NCI-H2171 treated with DMSO at 0.1 percent for 48 hours (cell line): ENCODE measurements around the gene METTL5.

Source experiments
- DNase-seq: peaks from one replicate; lab custom pipeline; 2025; lab: John Stamatoyannopoulos, UW

METTL5 gene

DNA sequence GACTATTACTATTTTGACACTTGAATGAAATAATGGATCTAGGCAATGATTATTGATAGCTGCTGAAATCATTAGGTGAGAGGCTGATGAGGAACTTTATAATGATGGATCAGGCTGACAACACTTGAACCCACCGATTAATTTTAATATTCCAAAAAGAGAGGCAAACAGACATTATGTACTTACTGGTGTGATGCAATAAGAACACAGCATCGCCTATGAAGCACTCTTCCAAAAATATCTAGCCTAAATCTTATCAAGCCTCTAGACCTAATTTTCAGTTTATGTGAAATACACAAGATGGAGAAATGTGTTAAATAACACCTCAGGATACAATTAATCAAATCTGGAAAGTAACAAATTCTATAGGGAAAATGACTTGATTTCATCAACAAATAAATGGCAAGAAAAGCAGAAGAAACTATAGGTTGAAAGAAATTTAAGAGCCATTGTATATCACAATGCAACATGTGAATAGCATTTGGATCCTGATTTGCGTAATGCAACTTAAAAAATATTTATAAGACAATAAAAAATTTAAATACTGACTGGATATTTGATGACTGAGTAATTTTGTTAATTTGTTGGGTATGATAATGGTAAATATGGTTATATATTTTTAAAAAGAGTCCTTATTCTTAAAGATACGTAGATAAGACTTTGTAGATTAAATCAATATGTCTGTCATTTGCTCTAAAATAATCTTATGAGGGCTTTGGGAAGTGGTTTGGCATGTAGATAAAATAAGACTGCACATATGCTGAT, 43.3 kb downstream of the METTL5 start:
- DNase-seq, result no peak

DNA sequence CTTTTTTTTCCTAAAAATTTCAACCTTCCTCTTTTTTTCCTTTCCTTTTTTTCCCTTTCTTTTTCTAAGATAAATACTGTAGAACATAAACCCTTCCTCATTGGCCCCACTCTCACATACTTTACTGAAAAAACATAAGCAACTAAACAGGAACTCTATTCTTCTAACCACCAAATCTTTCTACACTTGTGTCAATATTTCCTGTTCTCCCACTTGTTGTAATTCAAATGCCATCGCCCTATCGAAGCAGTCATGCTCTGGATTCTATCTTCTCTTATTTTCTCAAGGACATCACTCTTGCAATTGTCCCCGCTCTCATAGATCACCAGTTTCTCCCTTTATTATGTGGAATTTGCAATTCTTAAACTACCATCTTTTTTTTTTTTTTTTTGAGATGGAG, 46.3 kb downstream of the METTL5 start:
- DNase-seq, result no peak

DNA sequence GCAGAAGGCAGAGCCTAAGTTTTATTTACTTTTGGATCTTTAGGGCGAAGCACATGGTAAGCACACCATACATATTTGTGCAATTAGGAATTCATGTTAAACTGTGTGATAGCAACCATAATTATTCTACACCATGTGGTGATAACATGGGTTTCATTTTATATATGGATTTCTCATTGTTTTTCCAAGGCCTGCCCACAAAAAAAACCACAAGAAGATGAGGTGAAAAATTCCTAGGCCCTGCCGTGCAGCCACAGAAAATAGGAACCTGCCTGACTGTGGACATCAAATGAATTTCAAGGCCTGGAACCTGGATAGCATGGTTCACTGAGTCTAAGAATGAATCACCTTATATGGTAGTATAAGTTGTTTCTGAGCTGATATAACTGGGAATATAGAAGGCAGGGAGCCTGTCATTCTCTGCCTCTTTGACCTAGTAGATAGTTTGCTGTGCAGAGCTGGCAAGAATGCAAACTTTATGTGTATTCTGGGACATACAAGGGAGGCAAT, 48.4 kb downstream of the METTL5 start:
- DNase-seq, result no peak

GRCh38 chr2:169775765-169776164, 48.9 kb downstream of the METTL5 start:
- DNase-seq, result no peak

DNA sequence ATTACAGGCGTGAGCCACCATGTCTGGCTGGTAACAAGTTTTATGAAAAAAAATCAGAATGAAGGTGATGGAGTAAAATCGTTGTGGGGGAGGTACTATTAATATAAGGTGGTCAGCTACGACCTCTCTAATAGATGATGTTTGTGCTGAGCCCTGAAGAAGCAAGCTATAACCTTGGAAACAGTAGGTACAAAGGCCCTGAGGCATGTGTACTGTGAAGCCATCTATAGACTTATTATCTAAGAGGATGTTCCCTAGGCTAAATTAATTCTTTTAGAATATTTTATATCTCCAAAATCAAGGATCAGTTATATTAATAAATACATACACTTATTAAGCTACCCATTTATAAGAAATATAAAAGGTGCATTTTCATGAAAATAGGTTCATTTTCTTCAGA, 49.4 kb downstream of the METTL5 start:
- no peak for DNase-seq

DNA sequence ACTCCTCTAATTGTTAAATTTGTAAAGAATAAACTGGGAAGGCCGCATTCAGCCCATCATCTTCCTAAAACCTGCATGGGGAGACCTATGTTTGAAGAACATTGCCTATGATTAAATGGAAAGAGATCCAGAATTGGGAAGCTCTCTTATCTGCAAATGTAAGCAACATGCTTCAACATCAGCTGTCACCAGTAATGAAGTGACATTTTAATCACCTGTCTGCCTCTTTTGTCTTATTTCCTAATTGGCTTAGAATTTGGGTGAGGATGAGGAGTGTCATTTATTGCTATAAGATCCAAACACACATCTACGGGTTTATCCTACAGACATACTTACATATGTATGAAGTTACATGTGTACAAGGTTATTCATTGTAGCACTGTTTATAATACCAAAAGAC, 52.1 kb downstream of the METTL5 start:
- no peak for DNase-seq

DNA sequence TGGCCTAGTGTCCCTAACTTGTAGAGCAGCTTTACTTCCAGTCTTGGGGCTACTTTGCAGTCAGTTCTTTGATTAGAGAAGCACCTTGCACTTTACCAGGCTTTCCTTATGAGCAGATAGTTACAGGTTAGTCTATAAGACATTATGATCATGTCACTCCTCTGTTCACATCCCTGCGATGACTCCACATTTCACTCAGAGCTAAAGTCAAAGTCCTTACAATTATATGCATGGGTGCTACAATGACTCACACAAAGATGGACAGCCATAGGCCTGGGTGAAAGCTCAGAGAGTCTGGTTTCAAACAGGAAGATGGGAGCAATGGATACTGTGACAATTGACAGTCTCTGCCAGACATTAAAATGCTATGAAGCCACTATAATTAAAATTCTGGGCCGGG, 53.1 kb downstream of the METTL5 start:
- DNase-seq, result no peak

DNA sequence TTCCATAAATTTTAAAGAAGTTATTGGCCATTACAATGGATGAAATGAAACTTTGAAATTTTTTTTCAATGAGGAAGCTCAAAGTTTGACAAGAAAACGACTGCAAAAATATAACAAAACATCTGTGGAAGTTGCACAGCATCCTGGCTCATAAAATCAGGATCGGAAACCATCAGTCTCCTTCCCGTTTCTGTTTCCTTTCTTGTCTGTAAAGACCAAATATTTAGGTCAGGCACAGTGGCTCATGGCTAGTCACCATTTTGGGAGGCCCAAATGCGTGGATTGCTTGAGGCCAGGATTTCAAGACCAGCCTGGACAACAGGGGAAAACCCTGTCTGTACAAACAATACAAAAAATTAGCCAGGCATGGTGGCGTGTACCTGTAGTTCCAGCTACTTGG, 53.7 kb downstream of the METTL5 start:
- DNase-seq, result no peak

GRCh38 chr2:169768262-169768995, 56.3 kb downstream of the METTL5 start:
- DNase-seq, result no peak

DNA sequence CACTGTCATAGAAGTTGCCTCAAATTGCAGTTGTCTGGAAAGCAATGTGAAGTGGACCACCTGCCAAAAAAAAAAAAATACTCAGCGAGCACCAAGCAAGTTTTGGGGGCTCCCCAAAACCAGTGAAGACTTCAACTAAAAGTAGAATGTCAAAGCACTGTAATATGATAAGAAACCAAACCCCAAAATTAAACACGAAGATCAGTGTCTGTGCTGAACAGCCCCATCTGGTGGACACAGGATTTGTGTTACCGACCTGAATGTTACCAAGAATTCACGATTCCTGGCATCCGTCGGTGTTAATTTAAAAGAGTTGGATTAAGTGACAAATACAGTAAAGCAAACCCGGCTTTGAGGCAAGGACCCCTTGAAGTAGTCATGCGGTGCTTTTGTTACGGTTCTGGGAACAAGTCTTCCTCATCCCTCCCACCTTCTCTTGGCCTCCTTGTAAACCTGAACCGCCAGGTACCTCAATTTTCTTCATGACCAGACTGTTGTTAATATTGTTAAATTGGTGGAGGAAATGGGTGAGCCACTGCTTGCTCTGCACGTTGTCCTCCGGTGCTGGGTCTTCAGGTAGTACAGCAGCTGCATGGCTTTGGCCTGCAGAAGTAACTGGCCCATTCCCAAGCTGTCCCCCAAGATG, 57.3 kb downstream of the METTL5 start:
- peak; percentile 25 for DNase-seq

DNA sequence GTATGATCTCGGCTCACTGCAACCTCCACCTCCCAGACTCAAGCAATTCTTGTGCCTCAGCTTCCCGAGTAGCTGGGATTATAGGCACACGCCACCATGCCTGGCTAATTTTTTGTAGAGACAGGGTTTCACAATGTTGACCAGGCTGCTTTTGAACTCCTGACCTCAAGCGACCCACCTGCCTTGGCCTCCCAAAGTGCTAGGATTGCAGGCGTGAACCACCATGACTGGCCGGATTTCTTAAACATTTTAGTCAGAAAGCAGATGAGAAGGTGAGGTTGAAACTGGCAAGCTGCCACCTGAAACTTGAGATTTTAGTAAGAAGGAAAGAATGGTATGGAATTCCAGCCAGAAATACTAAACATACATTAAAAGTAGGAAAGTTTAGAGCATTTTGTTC, 59.2 kb downstream of the METTL5 start:
- DNase-seq, result peak; percentile 32

DNA sequence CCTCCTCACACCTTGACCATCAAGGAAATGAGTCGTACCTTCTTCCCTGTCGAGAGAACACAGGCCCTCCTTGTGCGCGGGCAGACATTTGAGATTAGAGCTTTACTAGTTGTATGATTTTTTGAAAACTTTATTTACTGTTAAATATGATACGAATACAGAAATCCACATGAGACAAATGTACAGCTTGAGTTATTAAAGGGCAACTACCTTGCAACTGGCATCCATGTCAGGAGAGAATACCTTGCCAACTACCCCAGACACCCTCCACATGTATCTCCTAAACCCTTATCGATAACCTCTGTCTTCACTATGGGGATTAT, 62.8 kb downstream of the METTL5 start:
- no peak for DNase-seq
